ENCODE measurements around the gene IRF5.

DNA sequence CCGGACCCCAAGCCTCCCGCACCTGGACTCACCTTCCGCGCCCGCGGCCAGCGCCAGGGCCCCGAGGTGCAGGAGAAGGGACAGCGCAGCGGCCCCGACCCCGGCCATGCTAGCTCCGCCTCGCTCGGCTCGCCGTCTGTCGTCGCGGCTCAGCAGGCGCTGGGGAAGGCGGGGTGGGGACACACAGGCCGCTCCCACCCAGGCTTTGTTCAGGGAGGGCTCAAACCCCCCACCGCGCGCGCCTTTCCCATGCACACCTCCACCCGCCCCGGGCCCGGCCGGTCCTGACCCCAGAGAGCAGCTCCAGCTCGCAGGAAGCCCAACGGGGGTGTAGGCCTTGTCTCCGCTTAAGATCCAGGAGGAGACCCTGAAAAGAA is 27.2 kb upstream of the IRF5 start, which contains the start of gene KCP:
- TF ChIP-seq POLR2A (IDR thresholded peaks at IDR 0.05) (no peak), POLR2AphosphoS5 (IDR thresholded peaks at IDR 0.05) (no peak)
- TF ChIP-seq, protein P1, sequence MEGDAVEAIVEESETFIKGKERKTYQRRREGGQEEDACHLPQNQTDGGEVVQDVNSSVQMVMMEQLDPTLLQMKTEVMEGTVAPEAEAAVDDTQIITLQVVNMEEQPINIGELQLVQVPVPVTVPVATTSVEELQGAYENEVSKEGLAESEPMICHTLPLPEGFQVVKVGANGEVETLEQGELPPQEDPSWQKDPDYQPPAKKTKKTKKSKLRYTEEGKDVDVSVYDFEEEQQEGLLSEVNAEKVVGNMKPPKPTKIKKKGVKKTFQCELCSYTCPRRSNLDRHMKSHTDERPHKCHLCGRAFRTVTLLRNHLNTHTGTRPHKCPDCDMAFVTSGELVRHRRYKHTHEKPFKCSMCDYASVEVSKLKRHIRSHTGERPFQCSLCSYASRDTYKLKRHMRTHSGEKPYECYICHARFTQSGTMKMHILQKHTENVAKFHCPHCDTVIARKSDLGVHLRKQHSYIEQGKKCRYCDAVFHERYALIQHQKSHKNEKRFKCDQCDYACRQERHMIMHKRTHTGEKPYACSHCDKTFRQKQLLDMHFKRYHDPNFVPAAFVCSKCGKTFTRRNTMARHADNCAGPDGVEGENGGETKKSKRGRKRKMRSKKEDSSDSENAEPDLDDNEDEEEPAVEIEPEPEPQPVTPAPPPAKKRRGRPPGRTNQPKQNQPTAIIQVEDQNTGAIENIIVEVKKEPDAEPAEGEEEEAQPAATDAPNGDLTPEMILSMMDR (IDR thresholded peaks at IDR 0.05), result no peak
